Right forelimb (tissue), 1 donor: Measurements from ENCODE around the gene CFAP43.

Source experiments
- DNase-seq: peaks from one replicate; pipeline ENCODE4 v3.0.0-alpha.2; 2018

The CFAP43 gene

DNA sequence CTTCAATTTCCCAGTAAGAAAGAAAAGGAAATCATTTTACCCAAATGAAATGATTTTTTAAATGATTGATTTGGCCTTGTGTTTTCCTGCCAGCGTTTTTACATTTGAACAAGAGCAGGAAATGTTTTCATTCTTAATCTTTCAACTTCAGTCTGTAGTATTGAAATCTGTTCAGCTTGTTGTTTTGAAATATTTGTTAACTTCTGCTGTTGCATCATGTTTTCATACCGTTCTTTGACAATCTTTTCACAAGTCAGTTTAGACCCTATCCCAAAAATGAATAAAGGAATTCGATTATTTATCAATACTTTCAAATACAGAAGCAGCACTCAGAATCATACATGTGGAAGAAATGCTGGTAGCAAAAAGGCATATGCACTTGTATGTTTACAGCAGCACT lies 102.1 kb downstream of the CFAP43 start:
- no peak for DNase-seq

DNA sequence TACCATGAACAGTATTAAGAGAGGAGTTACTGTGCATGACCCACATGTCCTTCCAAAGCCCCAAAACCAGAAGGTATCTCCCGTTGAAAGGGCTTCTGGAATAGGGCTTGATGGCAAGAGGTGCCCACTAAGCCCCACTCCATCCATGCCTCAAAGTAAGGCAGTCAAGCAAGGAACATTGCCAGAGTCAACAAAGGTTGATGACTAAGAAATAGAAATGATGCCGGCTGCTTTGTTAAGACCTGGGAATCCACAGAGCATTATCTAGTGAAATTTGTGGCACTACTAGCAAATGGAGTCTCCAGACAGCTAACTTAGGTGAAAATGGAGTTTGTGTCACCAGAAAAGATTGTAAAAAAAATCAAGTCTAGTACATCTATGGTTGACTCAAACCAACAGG lies 104.0 kb downstream of the CFAP43 start:
- DNase-seq = no peak

DNA sequence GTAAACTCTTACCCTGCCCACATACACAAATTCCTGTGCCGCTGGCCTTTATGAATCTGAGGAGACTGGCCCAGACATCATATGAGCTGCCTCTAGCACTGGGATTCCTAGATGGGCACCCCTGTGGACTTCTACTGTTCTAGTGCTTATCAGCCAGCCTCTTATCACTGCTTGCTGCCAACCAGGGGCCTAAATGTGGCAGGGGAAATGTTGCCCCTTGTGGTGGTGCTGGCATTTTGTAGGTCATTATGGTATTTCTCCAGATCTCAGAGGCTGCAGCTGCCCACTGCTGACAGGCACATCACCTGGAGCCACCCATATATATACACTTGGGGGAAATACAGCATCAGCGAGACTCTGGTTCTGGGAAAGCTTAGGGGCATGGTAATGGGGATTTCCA lies 104.8 kb downstream of the CFAP43 start:
- no peak for DNase-seq

DNA sequence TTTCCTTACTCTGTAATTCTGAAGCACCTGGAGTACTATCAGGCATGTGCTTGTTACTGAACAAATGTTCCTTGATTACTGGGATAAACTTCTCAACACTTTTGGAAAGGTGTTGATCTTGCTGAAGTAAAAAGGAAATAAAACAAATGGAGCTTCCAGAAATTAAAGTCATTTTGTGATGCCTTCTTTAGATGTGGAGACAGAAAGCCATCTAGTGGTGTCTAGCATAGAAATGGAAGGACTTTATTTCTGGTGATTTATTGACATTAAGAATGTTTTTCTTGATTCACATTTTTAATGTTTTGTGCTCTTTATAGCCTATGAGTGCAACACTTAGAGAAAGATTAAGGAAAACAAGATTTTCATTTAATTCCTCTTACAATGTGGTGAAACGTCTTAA lies 108.8 kb downstream of the CFAP43 start:
- no peak for DNase-seq

DNA sequence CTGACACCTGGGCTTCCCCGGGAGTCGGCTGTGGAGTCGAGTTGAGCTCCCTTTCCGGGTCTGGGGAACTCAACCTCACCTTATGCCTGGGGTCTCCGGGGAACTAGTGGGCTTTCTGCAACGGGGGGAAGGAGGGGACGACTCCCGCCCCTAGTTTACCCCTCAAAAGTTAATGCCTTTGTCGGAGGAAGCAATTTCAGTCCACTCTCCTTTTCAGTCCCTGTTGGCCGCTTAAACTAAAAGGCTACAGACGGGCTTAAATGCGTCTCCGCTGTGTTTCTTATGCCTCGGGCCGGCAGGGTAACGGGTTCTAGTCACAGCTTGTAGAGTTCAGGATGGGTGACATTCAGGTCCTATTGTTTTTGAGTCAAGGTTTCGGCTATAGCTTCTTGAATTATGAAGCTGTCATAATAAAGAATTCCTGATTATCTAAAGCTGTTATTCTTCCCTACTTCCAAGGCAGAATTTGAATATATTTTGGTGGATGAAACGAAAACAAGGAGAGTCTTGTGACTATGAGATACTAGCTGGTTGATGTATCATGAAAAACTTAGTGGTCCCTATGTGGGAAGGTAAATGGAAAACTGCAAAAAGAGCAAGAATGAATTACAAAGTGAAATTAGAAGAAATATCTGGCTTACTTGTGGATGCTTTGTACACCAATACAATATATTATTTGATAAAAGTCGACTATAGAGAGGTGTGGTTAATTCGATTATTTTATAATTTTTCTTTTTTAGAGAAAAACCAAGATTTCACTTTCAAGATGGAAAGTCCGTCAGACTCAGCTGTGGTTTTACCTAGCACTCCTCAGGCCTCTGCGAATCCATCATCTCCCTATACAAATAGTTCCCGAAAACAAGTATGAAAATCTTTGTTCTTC lies 109.7 kb downstream of the CFAP43 start:
- no peak for DNase-seq

DNA sequence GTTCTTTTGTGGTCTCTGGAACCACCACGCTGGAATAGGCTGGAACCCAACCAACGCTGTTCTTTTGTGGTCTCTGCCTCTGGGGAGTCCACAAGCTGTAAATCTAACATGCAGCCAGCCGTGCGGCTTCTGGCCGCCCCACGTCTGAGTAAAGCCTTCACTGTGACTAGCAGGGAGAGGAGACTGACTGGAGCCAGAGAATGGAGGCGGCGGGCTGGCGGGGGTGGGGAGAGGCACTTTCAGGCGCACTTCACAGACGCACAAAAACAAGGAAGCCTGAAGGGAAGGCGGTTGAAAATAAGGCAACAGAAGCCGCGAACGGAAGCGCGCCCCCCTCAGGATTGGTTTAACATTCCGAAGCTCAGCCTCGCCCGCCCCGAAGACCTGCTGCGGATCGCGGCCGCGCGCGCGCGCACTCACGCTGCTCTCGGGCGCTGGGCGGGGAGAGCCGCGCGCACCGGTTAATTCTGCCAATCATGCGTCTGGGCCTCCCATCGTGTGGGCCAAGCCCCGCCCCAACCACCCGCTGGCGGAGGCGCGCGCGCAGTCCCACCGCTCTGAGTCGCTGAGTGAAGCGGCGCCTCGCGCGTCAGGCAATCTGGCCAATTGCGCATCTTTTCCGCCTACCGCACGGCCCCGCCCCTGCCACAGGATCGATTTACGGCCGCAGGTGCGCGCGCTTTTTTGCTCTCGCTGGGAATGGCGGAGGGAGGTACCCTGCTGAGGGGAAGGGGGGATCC lies 110.5 kb downstream of the CFAP43 start, which contains the start of gene SFR1:
Gene SFR1 (plus strand): TSS at position 687 of the 740 bp plus-strand sequence. CDS start 13 bp downstream, at position 700.
- peak; percentile 99 for DNase-seq

DNA sequence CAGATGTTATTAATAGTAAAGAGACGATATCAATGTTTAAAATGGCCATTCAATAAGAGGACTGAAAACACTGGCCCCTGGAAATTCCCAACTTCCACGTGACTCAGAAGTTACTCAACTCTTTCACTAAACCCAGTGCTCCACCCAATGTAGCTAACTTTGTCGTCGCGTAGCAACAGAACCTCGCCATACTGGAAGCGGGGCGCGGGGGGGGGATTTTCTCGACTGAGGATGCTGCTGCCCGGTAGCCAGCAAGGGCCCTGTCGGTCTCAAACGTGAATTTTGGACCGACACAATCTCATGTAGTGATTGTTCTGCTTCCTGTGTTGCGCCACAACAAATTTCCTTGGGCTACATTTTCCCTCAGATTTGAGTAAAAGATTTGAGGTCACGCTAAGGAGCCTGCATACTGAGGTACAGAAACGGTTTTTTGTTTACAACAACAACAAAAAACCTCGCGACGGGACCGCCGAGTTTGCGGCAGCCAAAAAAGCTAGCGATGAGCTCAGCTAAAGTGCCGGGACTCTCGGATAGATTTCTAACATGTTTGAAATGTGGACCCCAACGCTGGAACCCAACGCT lies 111.2 kb downstream of the CFAP43 start:
- DNase-seq = peak; percentile 90

DNA sequence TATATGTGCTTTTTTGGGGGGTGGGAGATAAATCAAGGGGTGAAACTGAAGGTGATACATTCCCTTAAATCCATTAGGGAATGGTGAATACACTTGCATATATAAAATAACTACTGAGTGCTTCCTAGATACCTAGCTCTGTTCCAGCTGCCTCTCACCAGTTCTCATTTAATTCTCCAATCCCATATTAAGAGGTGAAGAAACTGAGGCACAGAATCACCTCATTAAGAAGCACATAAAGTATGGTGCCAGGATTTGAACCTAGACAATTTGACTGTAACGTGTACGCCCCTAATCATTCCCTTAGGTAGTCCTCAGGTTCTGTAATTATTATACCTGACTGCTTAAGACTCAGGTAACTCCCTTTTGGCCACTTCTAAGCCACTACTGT lies 111.7 kb downstream of the CFAP43 start:
- no peak for DNase-seq

DNA sequence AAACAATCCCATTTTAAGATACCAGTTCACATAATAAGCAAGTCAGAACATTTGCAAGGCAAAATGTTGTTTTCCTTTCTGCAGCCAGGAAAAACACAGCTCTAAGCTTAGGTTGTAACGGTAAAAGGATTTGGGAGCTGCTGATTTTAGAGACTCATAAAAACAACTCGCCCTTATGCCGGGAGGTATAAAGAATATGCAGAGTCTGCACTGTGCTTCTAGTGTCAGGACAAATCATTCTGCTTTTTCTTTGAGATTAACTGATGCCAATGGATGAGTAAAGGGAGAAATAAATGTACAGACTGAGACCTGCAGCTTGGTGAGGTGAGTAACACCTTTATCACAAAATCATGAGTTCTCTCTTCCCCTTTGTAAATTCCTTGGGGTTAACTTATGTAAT lies 112.2 kb downstream of the CFAP43 start:
- DNase-seq = no peak

DNA sequence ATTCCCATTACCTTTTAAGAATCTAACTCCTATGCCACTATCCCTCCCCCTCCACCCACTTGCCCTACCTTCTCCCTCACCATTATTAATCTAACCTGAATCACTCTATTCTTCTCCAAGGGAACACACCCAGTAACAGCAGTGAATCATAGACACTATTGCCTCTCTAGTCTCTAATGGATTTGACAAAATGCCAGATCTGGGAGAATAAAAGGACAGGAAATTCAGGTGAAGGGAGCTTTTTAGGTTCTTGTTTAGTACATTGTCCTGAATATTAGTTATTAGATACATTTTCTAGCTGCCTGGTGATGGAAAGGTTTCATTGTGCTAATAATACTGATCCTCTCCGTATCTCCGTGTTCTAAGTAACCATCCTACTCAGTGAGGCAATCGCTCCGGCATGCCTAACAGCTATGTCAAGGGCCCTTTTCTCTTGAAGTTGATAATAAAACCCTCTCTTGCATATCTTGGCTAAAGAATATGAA lies 114.3 kb downstream of the CFAP43 start:
- no peak for DNase-seq

DNA sequence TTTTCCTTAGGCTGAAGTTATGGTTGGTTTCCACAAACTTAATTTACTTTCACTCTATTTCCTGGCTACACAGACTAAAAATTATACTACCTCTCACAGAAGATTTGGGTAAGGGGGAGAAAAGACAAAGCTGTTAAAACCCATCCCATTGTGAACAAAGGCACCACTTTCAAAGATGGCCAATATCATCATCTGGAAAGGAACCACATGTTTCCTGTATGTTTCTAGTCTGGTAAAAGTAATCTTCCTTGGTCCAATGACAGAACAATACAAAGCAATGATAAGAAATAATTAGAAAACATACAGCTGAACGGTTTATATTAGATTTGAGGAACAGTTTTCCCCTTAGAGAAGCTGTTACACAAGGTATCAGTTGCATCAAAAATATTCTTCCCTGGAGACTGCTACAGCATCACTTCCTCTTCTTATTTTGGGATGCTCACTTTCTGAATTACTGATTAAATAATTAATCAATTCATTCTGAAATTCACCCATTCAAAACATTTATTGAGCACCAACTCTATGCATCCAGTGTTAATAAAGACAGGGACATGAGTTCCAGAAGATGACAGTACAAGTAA lies 118.7 kb downstream of the CFAP43 start:
- no peak for DNase-seq

DNA sequence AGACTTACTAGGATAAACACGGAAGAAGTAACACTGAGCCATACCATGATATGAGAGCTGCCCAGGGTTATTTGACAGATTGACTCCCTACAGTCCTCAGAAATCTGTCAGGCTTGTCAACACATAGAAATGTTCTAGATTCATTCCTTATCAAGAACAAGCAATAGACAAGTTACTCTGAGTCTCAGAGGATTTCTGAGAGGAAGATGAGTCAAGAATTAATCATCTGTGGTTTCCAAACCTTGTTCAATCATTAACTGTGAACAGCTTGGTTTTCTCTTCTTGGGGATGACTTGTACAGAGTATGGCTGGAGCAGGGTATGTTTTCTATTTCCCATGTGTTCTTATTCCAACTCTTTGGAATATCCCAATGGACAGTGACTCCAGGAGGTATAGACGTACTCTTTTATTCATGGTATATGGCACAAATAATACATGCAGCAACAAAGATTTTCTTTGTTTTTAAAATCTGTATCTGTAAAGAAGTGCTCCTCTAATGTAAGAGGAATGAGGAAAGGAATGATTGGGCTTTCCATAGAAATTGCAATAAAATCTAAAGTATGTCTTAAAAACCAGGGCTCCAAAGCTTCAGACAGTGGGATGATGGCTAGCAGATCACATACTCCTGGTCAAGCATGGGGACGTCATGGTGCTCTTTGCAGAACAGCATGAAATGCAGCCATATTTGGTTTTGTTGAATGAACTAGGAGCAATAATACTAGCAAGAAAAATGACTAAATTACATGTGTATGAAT lies 122.1 kb downstream of the CFAP43 start:
- DNase-seq = no peak

DNA sequence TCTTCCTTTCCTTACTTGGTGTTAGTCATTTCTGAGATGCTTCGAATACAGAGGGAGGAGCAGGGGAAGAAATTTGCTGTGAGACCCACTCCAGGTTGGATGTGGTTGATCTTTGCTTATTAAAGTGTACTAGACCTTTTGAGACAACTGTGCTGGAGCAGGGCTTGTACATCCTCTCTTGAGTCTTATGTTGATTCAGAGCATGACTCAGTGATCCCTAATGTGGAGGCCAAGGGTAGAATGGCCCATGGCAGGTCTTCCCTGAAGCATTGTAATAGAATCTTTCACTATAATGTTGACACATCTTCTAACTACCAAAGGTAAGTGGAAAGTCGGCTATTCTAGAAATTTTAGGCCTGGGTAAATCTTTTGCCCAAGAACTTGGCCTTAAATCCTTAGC lies 127.2 kb downstream of the CFAP43 start:
- DNase-seq = no peak

DNA sequence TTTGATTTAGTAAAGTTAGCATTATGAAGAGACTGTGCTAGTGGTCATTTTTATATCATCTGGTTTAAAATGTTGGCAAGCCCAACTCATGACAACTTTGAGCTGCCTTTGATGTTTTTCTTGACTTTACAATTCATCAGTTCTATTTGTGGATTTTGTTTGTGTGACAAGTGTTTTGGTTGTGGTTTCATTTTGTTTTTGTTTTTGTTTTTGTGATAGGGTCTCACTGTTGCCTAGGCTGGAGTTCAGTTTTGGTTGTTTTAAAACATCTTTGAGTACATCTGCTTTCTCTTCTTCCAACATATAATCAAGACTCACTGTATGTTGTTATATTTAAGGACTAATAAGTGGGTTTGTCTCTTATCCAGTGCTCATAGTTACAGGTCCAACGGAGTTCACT lies 127.7 kb downstream of the CFAP43 start:
- no peak for DNase-seq

DNA sequence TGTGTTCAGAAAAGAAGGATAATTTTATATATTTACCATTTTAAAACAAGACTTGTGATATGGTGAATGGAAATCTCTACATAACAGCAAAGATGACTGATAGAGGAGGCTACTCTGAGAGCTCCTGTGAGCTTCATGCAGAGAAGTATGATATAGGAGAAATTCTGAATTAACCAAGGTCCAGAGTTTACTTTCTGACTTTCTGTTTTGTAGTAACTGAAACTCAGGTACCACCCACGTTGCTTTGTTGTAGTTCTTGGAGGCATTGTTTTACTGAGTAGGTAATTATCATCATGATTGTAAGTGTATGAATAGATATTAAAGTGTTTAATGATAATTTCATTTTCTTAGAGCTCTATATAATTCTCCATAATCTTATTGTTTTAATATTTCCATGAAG lies 128.2 kb downstream of the CFAP43 start:
- no peak for DNase-seq

DNA sequence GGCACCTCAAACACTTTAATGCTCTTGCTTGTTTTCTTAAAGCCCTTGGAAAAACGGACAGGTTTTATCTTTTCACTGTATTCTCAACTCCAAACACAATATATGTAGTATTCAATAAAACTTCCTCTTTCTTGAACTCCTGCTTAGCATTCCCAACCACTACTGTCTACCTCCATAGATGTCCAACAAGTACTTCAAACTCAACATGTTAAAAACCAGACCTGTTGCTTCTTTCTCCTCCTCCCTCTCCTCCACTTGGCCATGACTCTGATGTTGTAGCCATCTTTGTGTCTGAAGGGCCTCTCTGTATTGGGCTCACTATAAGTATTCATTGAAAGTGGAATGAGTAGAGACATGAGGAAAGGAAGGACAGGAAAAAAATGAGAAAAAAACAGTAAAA lies 130.3 kb downstream of the CFAP43 start:
- DNase-seq = no peak

DNA sequence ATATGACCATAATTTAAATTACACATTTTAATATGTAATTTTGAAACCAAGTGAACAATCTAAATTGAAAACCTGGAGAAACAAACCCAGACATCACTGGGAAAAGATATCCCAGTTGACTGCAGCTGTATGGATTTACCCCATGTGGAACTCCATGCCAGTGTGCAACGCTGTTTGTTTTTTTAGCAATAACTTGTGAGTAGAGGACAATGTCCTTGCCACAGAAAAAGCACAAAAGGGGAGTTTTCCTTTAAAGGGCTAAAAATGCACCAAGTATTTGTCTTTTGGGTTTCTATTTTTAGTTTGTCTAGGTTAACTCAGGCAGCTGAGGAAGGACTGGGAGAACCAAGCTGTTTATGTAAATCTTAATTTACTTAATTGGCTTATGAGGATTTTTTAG lies 131.4 kb downstream of the CFAP43 start:
- no peak for DNase-seq

DNA sequence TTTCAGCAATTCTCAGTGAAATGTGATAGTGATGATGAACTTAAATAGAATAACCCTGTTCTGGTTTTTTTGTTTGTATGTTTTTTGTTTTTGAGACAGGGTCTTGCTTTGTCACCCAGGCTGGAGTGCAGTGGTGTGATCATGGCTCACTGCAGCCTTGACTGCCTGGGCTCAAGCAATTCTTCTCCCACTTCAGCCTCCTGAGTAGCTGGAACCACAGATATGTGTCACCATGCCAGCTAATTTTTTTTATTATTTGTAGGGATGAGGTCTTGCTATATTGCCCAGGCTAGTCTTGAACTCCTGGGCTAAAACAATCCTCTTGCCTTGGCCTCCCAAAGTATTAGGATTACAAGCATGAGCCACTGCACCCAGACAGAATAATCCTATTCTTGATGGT lies 132.2 kb downstream of the CFAP43 start:
- DNase-seq = no peak

DNA sequence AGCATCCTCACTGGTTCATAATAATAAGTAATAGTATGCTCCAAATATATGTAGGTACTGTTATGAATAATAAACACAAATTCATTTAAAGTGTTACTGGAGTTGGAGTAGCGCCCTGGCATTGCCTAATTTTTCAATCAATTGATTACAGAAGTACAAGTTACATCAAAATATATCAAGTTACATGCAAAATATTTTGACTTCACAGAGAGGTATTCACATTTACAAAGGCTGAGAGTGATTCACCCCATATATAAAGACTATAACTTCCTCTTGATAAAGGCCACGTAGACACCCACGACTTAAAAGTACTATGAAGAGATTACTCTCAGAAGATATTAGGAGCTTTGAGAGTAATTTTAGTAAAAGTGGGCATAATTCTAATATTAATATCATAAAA lies 132.9 kb downstream of the CFAP43 start:
- no peak for DNase-seq

DNA sequence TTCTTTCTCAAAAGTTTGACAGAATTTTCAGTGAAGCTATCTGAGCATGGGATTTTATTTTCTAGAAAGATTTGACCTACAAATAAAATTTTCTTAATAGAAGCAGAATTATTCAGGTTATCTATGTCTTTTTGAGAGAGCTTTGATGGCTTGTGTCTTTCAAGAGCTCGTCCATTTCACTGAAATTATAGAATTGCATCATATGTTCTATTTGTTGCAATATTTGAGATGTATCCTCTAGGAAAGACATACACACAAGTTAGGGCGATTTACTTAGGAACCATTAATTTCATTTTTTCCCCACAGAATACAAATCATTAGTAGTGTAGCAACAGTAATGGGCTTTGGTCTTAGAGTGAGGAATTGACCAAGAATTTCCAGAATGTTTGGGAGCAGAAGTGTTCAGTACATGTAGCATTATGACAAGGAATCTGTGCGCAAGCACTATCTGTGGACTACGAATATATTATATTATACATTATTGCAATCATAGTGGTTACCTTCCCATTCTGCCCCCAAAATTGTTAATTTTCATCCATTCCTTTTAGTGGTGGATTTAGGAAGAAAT lies 133.7 kb downstream of the CFAP43 start:
- no peak for DNase-seq

DNA sequence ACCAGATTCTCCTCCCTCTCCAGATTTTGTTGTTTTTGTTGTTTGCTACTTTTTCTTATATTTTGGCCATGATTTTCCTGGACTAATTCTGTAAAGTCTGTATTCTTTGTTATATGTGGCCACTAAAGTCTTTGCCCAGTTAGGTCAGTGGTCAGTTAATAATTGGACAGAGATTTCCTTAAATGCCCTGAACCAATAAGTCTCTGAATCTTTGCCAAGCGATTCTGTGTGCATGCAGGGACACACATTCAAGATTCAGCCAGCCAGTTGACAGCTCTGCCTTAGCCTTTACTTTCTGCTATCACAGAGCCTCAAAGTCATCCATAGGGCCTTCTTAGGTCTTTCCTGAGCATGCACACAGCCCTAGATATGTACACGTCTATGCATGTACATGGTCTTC lies 135.5 kb downstream of the CFAP43 start:
- no peak for DNase-seq

DNA sequence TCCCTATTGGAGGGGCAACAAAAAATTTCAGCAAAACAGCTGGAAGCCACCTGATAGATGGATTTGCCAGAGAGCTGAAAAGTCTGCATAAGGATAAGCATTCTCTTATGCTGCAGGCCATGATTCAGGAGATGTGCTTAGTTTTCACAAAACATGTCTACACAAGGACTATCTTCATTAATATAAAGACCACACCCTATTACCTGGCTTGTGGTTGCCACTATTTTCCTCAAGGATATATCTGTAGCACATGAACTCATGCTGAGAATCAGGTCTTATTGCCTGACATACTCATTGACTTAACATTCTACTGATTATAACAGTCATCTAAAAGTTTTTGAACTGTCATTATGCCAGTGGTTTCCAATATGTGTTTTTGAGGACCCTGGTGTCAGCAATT lies 139.4 kb downstream of the CFAP43 start:
- no peak for DNase-seq
